Ramos (cell line): ENCODE results near the gene CCDC192.
"Not testable (repeated sequence)": the region's sequence is repeated elsewhere in the genome, so short reads cannot be mapped to it uniquely, and the experiment has no call there.

Source experiments
- in situ Hi-C: fragments of 300-500 bp; cut with MboI; formaldehyde crosslinking; loops from one replicate; pipeline ENCODE4 v1.14.3; 2022; ENCODE audit warnings: low sequenced_read_pairs; ENCODE audit not compliant: unreplicated experiment

Gene CCDC192

GRCh38 chr5:127758766-127759283 is 55.6 kb downstream of the CCDC192 start:
- in situ Hi-C loops, result no loop called here

GRCh38 chr5:127761869-127762268 is 58.7 kb downstream of the CCDC192 start:
- in situ Hi-C loops, result no loop called here

- in situ Hi-C loops, result no loop called here
Measured at GRCh38 chr5:127762412-127762811, 59.2 kb downstream of the CCDC192 start.

GRCh38 chr5:127766676-127767335 is 63.6 kb downstream of the CCDC192 start:
- in situ Hi-C loops, result no loop called here

- in situ Hi-C loops, result no loop called here
Measured at GRCh38 chr5:127769386-127769785, 66.2 kb downstream of the CCDC192 start.

- in situ Hi-C loops, result no loop called here
Measured at GRCh38 chr5:127770272-127770671, 67.1 kb downstream of the CCDC192 start.

- in situ Hi-C loops, result no loop called here
Measured at GRCh38 chr5:127772531-127772930, 69.3 kb downstream of the CCDC192 start.

GRCh38 chr5:127774221-127774620 is 71.0 kb downstream of the CCDC192 start:
- in situ Hi-C loops, result no loop called here

- in situ Hi-C loops, result no loop called here
Measured at GRCh38 chr5:127776477-127776876, 73.3 kb downstream of the CCDC192 start.

- in situ Hi-C loops, result no loop called here
Measured at GRCh38 chr5:127777957-127778356, 74.8 kb downstream of the CCDC192 start.

GRCh38 chr5:127782450-127782849 is 79.3 kb downstream of the CCDC192 start:
- in situ Hi-C loops, result not testable (repeated sequence)

- in situ Hi-C loops, result no loop called here
Measured at GRCh38 chr5:127785098-127785927, 82.1 kb downstream of the CCDC192 start.

GRCh38 chr5:127791439-127791838 is 88.2 kb downstream of the CCDC192 start:
- in situ Hi-C loops, result no loop called here

- in situ Hi-C loops, result not testable (repeated sequence)
Measured at GRCh38 chr5:127791908-127792307, 88.7 kb downstream of the CCDC192 start.

GRCh38 chr5:127793052-127793451 is 89.9 kb downstream of the CCDC192 start:
- in situ Hi-C loops, result no loop called here

GRCh38 chr5:127793879-127794278 is 90.7 kb downstream of the CCDC192 start:
- in situ Hi-C loops, result no loop called here

- in situ Hi-C loops, result no loop called here
Measured at GRCh38 chr5:127796211-127796610, 93.0 kb downstream of the CCDC192 start.

- in situ Hi-C loops, result no loop called here
Measured at GRCh38 chr5:127799293-127799905, 96.2 kb downstream of the CCDC192 start.

- in situ Hi-C loops, result no loop called here
Measured at GRCh38 chr5:127801751-127802476, 98.7 kb downstream of the CCDC192 start.

- in situ Hi-C loops, result no loop called here
Measured at GRCh38 chr5:127802477-127802865, 99.3 kb downstream of the CCDC192 start.
